Esophagus squamous epithelium (tissue), 5 donors: ENCODE results near the gene CRTC3. TPM values are rescaled to one million over a fixed set of nuclear protein-coding genes. Genes with fewer than 3 reads are reported as not detected.
"Not testable (repeated sequence)": the region's sequence is repeated elsewhere in the genome, so short reads cannot be mapped to it uniquely, and the experiment has no call there.

Experiments
- DNase-seq: peaks from one replicate; lab custom pipeline; 2025; lab: John Stamatoyannopoulos, UW
- H3K27ac ChIP-seq, 4 donors: fragments of 200-600 bp; sonication (generic); one replicate each; pipeline ENCODE4 v1.5.1; 2016 to 2019; ENCODE audit warnings: mild to moderate bottlenecking in 1 of 4
- H3K27me3 ChIP-seq, 4 donors: fragments of 200-600 bp; sonication (generic); 1 replicate in 3 of 4; 2 replicates in 1 of 4; pipeline versions ENCODE4 v1.5.1 to v1.6.0; 2017 to 2021; ENCODE audit warnings: antibody characterized with exemption in 1 of 4
- H3K36me3 ChIP-seq, 3 donors: fragments of 200-600 bp; sonication (generic); one replicate each; pipeline ENCODE4 v1.5.1; 2016 to 2019
- H3K4me1 ChIP-seq, 3 donors: fragments of 200-600 bp; sonication (generic); one replicate each; pipeline ENCODE4 v1.5.1; 2017 to 2019
- H3K4me3 ChIP-seq, 4 donors: fragments of 200-600 bp; sonication (generic); 1 replicate in 3 of 4; 2 replicates in 1 of 4; pipeline ENCODE4 v1.5.1; 2016 to 2019; ENCODE audit warnings: mild to moderate bottlenecking in 2 of 4, moderate library complexity in 1 of 4
- H3K9me3 ChIP-seq, 3 donors: fragments of 200-600 bp; sonication (generic); one replicate each; pipeline ENCODE4 v1.5.1; 2016 to 2019
- POLR2A ChIP-seq, 4 donors: fragments of 450-650 bp; IDR thresholded peaks; one replicate each; pipeline ENCODE4 v1.6.1; 2017; ENCODE audit warnings: antibody characterized with exemption in 4 of 4, mild to moderate bottlenecking in 4 of 4, moderate library complexity in 3 of 4
- WGBS, 2 donors: methylation state at CpG; one replicate each; pipeline ENCODE4 v1.1.5; 2018; 5-methylcytosine and 5-hydroxymethylcytosine counted together
- intact Hi-C: fragments of 100-400 bp; cut with DNase I; formaldehyde crosslinking; loops from one replicate; pipeline ENCODE4 v1.15.0; 2022
- total RNA-seq, 4 donors: library from RNA; depleted of rRNA; stranded (reverse); fragments of >200 nt; gene quantifications; one replicate each; pipeline ENCODE4 v1.1.0, GENCODE V29; 2016
- TF ChIP-seq, protein P1 (sequence below), 6 experiments: fragments of 450-650 bp in 4 of 6; fragments of 200-600 bp in 2 of 6; sonication (generic) in 2 of 6; IDR thresholded peaks; one replicate each; pipeline ENCODE4 v1.5.1; 2016 to 2019; ENCODE audit warnings: antibody characterized with exemption in 6 of 6, mild to moderate bottlenecking in 4 of 6, moderate library complexity in 4 of 6
- donor health status: DM: yes; HTN: yes; CAD: no.

Gene CRTC3
- total RNA-seq, 4 donors from 2014 or later, result 10.0 to 33.0 (median 13.3) TPM

GRCh38 chr15:90623854-90624253 is 94.1 kb downstream of the CRTC3 start:
- no peak for DNase-seq
- Histone ChIP-seq H3K9me3 (no peaks in the 10 kb centered on the region), H3K36me3 (peaks cover 3 to 98% (median 15%) of the 10 kb centered on the region in 3 donors), H3K27ac (no peak overlapping the region), H3K4me1 (no peaks in the 10 kb centered on the region), H3K27me3 (no peaks in the 10 kb centered on the region), H3K4me3 (no peak overlapping the region)
- 81 to 93% methylated on average over 6 of the region's 6 CpGs for WGBS, 2 donors
- no peak for TF ChIP-seq POLR2A (IDR thresholded peaks at IDR 0.05)
- TF ChIP-seq, protein P1, sequence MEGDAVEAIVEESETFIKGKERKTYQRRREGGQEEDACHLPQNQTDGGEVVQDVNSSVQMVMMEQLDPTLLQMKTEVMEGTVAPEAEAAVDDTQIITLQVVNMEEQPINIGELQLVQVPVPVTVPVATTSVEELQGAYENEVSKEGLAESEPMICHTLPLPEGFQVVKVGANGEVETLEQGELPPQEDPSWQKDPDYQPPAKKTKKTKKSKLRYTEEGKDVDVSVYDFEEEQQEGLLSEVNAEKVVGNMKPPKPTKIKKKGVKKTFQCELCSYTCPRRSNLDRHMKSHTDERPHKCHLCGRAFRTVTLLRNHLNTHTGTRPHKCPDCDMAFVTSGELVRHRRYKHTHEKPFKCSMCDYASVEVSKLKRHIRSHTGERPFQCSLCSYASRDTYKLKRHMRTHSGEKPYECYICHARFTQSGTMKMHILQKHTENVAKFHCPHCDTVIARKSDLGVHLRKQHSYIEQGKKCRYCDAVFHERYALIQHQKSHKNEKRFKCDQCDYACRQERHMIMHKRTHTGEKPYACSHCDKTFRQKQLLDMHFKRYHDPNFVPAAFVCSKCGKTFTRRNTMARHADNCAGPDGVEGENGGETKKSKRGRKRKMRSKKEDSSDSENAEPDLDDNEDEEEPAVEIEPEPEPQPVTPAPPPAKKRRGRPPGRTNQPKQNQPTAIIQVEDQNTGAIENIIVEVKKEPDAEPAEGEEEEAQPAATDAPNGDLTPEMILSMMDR (IDR thresholded peaks at IDR 0.05), result no peak
- intact Hi-C loops, result no loop called here

- Histone ChIP-seq H3K4me1 (no peaks in the 10 kb centered on the region), H3K27me3 (no peaks in the 10 kb centered on the region), H3K27ac (no peak overlapping the region), H3K9me3 (no peaks in the 10 kb centered on the region), H3K36me3 (peaks cover 9 to 99% (median 21%) of the 10 kb centered on the region in 3 donors), H3K4me3 (no peak overlapping the region)
- intact Hi-C loops, result no loop called here
- TF ChIP-seq POLR2A (IDR thresholded peaks at IDR 0.05), result no peak
- TF ChIP-seq, protein P1 (IDR thresholded peaks at IDR 0.05), result no peak
- DNase-seq, result no peak
- WGBS, 2 donors, result 83 to 86% methylated on average over 11 to 12 of the region's 13 CpGs
Observed at GRCh38 chr15:90624278-90624981, 94.7 kb downstream of the CRTC3 start.

DNA sequence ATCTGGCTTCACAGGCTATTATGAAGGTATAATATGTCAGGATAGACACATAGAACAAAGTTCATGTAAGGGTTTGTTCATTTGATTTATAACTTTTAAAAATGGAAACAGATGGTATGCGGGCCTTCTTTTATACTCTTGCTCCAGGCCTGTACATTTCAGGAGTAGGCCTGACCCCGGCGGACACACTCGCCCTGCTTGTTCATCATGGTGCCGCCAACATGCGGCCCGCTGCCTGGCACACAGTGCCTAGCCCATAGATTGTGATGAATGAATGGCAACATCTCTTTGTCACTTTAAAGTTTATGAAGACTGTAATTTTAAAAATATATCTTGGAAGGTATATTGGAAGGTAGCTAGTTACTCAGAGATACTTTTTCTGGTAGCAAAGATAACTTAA is 95.3 kb downstream of the CRTC3 start:
- no peaks in the 10 kb centered on the region for H3K4me1 ChIP-seq
- H3K27ac ChIP-seq, result no peak overlapping the region
- no peaks in the 10 kb centered on the region for H3K9me3 ChIP-seq
- H3K4me3 ChIP-seq, result no peak overlapping the region
- no peak for DNase-seq
- TF ChIP-seq POLR2A (IDR thresholded peaks at IDR 0.05), result no peak
- TF ChIP-seq, protein P1 (IDR thresholded peaks at IDR 0.05), result no peak
- no peaks in the 10 kb centered on the region for H3K27me3 ChIP-seq
- intact Hi-C loops, result no loop called here
- H3K36me3 ChIP-seq, result peaks cover 14 to 99% (median 27%) of the 10 kb centered on the region in 3 donors
- WGBS, 2 donors, result 88 to 92% methylated on average over 7 of the region's 7 CpGs

DNA sequence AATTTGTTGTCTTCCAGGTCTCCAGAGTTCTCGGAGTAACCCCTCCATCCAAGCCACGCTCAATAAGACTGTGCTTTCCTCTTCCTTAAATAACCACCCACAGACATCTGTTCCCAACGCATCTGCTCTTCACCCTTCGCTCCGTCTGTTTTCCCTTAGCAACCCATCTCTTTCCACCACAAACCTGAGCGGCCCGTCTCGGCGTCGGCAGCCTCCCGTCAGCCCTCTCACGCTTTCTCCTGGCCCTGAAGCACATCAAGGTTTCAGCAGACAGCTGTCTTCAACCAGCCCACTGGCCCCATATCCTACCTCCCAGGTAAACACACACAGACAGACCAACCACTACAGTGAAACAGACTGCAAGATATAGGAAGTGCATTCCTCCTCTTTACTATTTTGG is 99.5 kb downstream of the CRTC3 start:
- intact Hi-C loops, result no loop called here
- DNase-seq, result no peak
- H3K4me3 ChIP-seq, result no peak overlapping the region
- no peak for TF ChIP-seq POLR2A (IDR thresholded peaks at IDR 0.05)
- TF ChIP-seq, protein P1 (IDR thresholded peaks at IDR 0.05), result no peak
- H3K36me3 ChIP-seq, result peaks cover 16 to 96% (median 46%) of the 10 kb centered on the region in 3 donors
- no peaks in the 10 kb centered on the region for H3K4me1 ChIP-seq
- no peak overlapping the region for H3K27ac ChIP-seq
- H3K27me3 ChIP-seq, result no peaks in the 10 kb centered on the region
- WGBS, 2 donors, result 88 to 92% methylated on average over 12 of the region's 12 CpGs
- no peaks in the 10 kb centered on the region for H3K9me3 ChIP-seq

GRCh38 chr15:90633360-90633759 is 103.6 kb downstream of the CRTC3 start:
- H3K4me3 ChIP-seq, result no peak overlapping the region
- no peaks in the 10 kb centered on the region for H3K4me1 ChIP-seq
- DNase-seq, result no peak
- intact Hi-C loops, result no loop called here
- H3K27me3 ChIP-seq, result no peaks in the 10 kb centered on the region
- H3K27ac ChIP-seq, result no peak overlapping the region
- H3K36me3 ChIP-seq, result peaks cover 16 to 73% (median 38%) of the 10 kb centered on the region in 3 donors
- H3K9me3 ChIP-seq, result no peaks in the 10 kb centered on the region
- 81 to 86% methylated on average over 3 of the region's 3 CpGs for WGBS, 2 donors
- TF ChIP-seq POLR2A (IDR thresholded peaks at IDR 0.05), result no peak
- TF ChIP-seq, protein P1 (IDR thresholded peaks at IDR 0.05), result no peak

GRCh38 chr15:90636993-90637392 is 107.3 kb downstream of the CRTC3 start:
- intact Hi-C loops, H3K27me3 ChIP-seq, DNase-seq, H3K9me3 ChIP-seq, H3K4me3 ChIP-seq, H3K4me1 ChIP-seq, H3K27ac ChIP-seq: not testable (repeated sequence)
- H3K36me3 ChIP-seq, result peaks cover 3 to 76% (median 33%) of the 10 kb centered on the region in 3 donors
- WGBS, 2 donors, result 50 to 61% methylated on average over 1 to 2 of the region's 3 CpGs
